ENCODE measurements around the gene DLST.

DNA sequence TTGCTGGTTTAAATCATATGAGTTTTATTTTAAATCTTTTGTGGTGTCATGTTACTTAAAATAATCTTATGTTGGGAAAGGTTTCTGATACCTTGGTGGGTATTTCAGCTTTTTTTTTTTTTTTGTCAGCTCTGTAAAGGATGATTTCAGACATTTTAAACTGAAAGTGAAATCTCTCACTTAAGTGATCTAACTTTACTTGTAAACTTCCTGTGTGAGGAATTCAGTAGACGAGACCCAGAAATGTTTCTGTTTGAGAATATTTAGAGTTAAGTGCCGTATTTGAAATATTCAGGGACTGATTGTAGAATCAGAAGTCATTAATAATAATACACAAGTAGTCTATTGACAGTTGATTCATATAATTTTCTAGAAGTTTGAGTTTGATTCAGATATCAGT lies 43.5 kb upstream of the DLST start:
- TF ChIP-seq, protein P1, sequence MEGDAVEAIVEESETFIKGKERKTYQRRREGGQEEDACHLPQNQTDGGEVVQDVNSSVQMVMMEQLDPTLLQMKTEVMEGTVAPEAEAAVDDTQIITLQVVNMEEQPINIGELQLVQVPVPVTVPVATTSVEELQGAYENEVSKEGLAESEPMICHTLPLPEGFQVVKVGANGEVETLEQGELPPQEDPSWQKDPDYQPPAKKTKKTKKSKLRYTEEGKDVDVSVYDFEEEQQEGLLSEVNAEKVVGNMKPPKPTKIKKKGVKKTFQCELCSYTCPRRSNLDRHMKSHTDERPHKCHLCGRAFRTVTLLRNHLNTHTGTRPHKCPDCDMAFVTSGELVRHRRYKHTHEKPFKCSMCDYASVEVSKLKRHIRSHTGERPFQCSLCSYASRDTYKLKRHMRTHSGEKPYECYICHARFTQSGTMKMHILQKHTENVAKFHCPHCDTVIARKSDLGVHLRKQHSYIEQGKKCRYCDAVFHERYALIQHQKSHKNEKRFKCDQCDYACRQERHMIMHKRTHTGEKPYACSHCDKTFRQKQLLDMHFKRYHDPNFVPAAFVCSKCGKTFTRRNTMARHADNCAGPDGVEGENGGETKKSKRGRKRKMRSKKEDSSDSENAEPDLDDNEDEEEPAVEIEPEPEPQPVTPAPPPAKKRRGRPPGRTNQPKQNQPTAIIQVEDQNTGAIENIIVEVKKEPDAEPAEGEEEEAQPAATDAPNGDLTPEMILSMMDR (IDR thresholded peaks at IDR 0.05) = no peak
- TF ChIP-seq POLR2A (IDR thresholded peaks at IDR 0.05) = no peak
